Right ventricle myocardium superior (tissue), 1 donor: ENCODE data around the gene TDP1. TPM values are rescaled to one million over a fixed set of nuclear protein-coding genes. Genes with fewer than 3 reads are reported as not detected.

Experiments used
- ATAC-seq: fragments of 200-7000 bp; cut with Tn5 transposase; one replicate; pipeline ENCODE4 v1.9.1; 2020; ENCODE audit warnings: mild to moderate bottlenecking; ENCODE audit not compliant: poor library complexity
- DNase-seq: peaks from one replicate; pipeline ENCODE4 v3.0.0-alpha.2; 2020
- intact Hi-C: fragments of 100-400 bp; cut with DNase I; formaldehyde crosslinking; loops from one replicate; pipeline ENCODE4 v1.11.2; 2022
- total RNA-seq: library from RNA; stranded (reverse); fragmentation: NEBNext Ultra II Directional; extraction: Animal tissue kit (Norgen Biotek cat#: 25700); gene quantifications from one replicate; pipeline ENCODE4 v1.2.1, GENCODE V29; 2021
- donor health status: DM: no; HTN: yes; CAD: no; lungs with severe emphysema.

Gene TDP1
- total RNA-seq, 1 donor from 2014 or later: 2.8 TPM

DNA sequence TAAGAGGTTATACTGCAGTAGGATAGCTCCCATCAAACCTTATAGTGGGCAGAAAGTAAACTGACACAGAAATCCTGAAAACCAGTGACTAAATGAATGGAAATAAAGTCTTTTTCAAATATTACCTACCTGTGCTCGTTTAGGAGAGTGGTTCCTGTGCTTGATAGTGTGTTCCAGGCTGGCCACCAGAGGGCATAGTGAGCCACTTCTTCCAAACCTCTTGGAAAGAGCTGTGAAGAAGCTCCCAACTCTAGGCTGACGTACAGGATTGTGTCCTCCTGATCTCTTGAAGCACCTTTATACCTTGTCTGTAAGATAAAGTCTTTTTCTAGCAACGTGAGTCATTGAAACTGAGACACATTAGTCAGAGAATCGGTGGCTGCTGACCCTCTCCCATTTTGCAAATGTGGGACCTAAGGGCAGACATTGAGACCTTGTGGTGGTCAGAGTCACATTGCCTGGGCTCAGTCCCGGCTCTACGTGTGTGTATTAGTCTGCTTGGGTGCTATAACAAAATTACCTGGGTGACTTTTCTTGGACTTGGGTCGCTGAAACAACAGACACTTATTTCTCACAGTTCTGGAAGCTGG is 17.6 kb downstream of the TDP1 start:
- DNase-seq: peak; percentile 71
- intact Hi-C loops: loop anchor here (2.0 kb wide), 1 partner anchor 261 kb away; no protein-coding TSS in a partner anchor
- peak; percentile 93 for ATAC-seq

DNA sequence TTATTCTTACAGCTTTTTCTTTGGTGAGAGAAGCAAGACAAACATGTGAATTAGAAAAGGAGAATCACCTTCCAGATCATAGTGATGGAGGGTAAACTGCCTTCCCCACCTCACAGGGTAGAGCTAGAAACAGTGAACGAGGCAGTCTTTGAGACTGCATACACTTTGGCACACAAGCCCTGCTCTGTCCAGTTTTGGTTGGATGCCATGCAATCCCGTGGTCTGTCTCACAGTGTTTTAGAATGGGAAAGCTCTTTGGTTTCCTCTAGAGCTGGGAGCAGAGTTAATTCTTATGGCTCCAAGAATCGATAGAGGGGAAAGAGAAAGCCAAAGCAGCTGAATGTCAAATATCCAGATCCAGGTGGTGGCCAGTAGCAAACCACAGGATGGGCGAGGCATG is 21.9 kb downstream of the TDP1 start:
- intact Hi-C loops: no loop called here
- ATAC-seq: no peak
- no peak for DNase-seq

DNA sequence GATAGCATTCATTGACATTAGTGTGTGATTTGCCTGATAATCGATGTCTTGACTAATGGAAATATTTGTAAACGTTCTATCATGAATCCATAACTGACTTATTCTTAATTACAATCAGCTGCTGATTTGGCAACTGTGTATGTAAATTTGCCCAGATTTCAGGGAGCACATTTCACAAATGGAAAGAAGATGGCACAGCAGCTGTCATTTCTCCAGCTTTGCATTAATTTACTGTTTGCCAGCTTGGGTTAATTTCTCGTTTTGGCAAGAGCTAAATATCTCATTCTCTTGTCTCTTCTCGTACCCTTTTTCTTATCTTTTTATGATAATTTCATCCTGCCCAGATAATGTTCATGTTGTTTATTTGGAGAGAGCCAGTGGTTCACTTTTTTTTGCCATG is 22.9 kb downstream of the TDP1 start:
- intact Hi-C loops: no loop called here
- DNase-seq (no peak), ATAC-seq (no peak)

DNA sequence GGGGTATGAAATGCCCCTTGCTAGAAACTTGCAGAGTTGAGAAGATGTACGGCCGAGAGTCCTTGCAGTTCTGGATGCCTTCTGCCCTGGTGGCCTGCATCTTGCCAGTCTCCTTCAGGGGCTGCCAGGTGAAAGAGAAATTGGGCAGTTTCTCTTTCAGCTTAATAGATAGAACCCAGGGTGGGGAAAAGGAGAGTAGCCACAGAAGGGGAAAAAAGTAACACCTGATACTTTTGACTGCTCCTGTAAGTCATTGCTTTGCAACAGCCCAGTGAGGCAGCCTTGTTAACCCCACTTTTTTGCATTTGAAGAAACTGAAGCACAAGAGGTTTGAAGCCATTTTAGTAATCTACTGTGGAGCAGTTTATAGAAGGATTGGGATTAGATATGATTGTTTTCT is 27.6 kb downstream of the TDP1 start:
- ATAC-seq (no peak), DNase-seq (no peak)
- intact Hi-C loops: no loop called here

DNA sequence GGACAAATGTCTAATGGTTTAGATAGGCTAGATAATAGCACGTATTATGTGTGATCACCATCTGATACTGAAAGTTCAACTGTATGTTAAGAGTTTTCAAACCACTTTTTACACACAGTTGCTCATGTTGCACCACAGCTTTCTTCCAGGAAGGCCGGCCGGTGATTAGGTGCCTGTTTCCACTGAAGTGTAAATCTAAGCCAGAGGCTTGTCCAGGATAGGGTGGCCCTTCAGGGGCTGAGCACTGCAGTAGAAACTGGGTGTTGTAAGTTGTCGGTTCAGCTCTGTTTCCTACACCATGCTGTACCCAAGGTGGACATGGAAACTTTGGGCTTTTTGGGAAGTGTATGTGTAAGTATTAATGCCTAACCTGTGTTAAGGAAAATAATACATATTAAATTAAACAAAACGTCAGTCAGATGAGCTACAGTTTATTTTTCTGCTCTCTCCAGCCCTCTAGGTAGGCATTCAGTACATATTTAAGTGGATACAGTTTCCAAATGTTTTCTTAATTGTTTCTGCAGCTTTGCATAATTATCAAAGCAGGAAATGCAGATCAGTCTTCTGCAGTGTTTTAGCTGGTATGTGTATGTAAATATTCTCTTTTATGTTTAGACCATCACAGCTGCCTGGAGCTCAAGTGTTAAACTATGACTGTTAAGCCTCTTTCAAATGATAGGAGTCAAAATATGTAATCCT is 30.9 kb downstream of the TDP1 start:
- no peak for ATAC-seq
- intact Hi-C loops: no loop called here
- DNase-seq: no peak

DNA sequence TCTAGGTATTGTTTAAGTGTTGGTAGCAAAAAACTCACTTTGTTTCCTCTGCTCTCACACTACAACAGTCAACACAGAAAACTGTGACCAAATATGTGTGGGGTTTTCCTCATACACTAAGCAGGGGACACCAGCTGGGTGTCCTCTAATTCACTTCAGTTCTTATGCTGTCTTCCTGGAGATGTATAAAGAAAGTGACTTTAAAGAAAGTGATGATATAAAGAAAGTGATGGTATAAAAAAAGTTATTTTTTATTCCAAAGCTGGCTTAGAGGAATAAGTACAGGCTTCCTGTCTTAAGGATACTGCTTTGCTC is 31.4 kb downstream of the TDP1 start:
- DNase-seq (no peak), ATAC-seq (no peak)
- intact Hi-C loops: no loop called here

DNA sequence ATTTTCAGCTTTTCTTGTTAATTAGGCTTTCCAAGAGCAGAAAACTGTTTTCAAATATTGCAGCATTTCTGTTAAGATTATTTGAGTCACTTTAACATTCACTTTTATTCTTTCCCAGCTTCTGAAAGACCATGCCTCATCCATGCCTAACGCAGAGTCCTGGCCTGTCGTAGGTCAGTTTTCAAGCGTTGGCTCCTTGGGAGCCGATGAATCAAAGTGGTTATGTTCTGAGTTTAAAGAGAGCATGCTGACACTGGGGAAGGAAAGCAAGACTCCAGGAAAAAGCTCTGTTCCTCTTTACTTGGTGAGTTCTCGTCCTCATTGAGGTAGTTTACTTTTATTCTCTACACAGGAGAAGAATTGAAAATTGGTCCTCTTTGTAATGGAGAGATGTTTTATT is 33.1 kb downstream of the TDP1 start:
- intact Hi-C loops: no loop called here
- DNase-seq (no peak), ATAC-seq (no peak)

DNA sequence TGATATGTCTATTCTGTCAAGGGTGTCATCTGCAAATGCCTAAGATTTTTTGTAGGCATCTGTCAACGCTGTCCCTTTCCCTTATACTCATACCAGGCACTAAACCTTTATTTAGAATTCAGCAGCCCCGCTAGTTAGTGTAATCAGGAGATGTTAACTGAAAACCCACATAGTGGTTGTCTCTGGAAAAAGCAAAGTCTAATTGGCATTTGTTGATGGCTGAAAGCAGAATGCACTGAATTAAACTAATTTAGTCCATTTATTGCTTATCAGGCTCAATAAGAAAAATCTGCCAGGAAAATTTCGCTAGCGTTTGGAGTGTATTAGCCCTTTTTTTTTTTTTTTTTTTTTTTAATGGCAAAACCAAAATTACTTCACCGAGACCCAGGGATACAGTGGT is 34.5 kb downstream of the TDP1 start:
- intact Hi-C loops: no loop called here
- no peak for DNase-seq
- no peak for ATAC-seq

DNA sequence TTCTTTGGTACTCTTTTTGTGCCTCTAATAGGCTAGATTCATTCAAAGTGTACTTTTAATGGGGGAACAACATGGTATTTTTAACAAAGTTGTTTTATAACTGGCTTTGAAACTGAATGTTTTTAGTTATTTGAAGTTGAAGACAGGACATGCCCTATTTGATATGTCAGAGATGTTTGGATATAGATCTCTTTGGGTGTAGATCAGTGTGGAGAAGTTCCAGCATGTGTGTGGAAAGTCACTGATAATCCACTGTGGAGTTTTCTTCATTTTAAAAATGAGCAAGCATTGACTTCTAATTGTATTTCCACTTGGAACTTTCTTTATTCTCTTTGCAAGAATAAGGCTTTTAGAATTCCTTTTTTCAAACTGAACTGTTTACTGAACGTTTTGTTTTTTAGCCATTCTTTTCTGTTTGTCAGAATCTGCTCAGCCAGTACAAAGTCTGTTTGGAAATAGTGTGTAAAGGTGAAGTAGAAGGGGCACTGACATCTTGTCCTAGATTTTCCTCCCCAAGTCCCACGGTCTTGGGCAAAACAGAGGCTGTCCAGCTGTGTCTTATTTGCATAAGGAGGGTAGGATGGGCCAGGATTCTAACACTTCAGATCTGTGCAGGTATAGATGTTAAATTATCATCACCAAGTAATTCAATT is 35.0 kb downstream of the TDP1 start:
- DNase-seq (no peak), ATAC-seq (no peak)
- intact Hi-C loops: no loop called here

DNA sequence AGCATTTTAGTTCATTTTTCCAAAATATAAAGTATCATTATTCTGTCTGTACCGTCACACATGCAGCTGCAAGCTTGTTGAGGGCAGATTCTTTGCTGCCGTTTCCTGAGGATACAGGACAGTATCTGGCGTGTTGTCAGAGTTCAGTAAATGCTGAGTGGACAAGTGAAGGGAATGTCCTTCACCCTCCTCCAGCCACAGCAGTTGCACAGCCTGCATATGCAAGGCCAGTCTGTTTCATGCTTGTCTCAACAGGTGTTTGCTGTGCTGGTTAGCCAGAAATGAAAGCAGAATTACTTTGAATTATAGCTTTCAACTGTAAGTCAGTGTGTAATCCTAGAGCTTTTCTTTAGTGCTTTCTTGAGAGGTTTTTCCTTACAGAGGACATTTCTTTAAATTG is 36.5 kb downstream of the TDP1 start:
- intact Hi-C loops: no loop called here

DNA sequence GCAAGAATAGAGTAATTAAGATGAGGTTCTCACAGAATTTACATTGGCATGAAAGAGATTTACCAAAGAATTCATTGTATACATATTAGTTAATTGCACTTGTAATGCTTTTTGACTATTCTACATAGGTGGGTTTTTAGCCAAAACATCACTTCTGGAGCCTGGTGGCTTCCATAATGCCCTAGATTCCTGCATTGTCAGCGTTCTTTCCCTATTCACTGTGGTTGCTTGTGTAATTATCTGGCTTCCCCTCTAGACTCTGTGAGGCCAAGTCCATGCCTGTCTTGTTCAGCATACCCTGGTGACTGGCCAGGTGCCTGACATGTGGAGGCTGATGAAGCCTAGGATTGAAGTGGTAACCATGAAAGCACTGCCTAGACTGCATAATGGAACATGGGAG is 41.2 kb downstream of the TDP1 start:
- no peak for ATAC-seq
- intact Hi-C loops: no loop called here
- no peak for DNase-seq

More for the DNA sequence above, 36.5 kb downstream of the TDP1 start:
- no peak for DNase-seq
- no peak for ATAC-seq

DNA sequence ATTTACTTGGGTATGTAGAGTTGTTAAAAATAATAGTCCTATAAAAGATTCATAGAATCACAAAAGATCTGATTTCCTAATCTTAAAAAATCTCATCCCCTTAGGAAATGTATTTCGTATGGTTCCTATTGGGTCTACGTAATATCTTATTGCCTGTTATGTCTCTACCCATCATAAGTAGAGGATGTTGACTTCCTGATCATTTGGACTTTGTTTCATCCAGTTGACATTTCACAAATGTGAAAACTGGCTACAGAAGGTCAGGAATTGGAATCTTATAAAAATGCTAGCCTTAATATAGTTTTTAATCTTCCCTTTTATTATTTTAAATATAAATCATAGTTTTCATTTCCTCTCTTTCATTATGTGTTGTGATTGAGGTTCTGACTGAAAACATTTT is 45.2 kb downstream of the TDP1 start:
- DNase-seq (no peak), ATAC-seq (no peak)
- intact Hi-C loops: no loop called here

DNA sequence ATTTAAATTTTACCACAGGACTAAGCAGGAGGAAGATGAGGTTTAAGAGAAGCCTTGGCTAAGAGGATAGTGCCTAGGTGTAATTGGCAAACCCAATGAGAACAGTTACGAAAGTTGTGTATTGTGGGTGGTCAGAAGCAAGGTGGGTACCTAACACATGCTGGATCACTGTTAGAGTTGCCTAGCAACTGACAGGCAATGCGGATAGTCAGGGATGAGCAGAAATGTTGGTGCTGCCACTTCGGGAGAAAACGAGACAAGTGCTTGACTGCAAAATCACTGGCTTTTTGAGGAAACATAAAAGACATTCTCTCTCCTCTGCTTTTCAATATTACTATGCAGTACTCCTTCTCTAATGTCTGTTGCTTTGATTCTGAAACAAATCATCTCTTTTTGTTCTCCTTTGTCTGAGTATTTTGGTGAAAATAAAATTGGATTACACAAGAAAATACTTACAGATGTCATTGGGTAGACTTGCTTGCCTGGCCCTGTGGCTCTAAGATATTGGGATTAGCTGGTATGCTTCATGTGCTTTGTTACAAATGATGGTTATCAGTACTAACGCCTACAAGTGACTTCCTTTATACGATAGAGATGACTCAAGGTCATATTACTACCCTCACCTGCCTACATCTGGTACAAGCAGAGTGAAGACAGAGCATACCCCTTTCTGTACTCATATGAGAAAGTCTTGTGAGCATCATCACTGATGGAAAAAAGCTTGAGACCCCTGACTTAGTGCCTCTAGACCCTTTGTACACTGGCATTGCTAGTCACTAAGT is 48.0 kb downstream of the TDP1 start:
- DNase-seq (no peak), ATAC-seq (no peak)
- intact Hi-C loops: no loop called here

DNA sequence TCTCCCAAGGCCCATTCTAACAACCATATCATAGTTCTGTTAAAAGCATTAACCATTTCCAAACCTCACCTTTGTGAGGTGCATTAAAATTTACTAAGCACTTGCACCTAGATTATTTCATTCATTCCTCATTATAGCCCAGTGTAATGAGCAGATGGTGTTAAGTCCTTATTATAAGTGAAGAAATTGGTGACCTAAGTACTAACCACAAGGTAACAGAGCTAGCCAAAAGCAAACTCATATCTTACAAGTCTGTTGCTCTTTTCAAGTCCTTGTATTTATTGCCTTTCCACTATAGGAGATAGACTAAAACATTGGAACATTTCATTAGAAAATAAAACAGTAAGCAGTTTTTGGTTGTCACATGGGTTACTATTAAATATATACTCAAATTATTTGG is 49.7 kb downstream of the TDP1 start:
- intact Hi-C loops: no loop called here
- ATAC-seq: no peak
- DNase-seq: no peak

DNA sequence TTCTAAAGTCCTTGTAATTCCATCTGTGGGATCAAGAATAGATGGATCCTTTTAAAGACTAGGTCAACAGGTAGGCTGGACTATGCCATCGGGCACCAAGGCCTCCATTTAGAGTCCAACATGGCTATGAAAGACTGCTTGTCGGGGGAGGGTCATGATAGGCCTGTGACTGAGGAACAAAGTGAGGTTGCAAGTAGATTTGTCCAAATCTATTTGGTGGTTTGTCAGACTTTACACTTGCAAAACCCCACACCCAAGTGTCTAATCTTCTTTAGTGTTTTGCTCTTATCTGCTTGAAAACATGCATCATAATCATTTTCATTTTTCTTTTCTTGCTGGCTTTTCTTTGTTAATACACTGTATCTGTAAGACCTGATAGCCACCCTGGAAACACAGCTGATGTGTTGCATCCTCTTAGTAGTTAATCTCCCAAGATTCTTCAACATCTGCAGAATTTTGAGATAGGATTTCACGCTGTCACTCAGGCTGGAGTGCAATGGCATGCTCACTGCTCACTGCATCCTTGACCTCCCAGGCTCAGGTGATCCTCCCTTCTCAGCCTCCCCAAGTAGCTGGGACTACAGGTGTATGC is 50.3 kb downstream of the TDP1 start:
- ATAC-seq (no peak), DNase-seq (no peak)
- intact Hi-C loops: no loop called here

DNA sequence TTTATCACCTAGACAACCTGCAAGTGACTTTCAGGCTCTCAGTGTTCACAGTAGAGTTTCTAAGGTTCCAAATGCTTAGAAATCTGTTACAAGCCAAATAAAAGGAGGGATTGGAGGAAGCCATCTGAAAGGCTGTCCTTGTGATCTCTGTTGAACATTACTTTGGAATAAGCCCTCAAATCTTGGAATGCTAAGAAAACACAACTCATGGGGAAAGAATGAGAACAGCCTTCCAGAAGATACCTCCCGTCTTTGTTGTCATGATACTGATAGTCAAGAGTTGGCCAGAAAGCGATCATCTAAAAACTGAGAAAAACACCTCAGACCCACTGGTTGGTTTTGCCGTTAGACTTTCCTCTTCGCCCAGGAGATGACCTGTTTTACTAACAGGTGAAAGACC is 61.6 kb downstream of the TDP1 start:
- ATAC-seq: no peak
- no peak for DNase-seq
- intact Hi-C loops: no loop called here

DNA sequence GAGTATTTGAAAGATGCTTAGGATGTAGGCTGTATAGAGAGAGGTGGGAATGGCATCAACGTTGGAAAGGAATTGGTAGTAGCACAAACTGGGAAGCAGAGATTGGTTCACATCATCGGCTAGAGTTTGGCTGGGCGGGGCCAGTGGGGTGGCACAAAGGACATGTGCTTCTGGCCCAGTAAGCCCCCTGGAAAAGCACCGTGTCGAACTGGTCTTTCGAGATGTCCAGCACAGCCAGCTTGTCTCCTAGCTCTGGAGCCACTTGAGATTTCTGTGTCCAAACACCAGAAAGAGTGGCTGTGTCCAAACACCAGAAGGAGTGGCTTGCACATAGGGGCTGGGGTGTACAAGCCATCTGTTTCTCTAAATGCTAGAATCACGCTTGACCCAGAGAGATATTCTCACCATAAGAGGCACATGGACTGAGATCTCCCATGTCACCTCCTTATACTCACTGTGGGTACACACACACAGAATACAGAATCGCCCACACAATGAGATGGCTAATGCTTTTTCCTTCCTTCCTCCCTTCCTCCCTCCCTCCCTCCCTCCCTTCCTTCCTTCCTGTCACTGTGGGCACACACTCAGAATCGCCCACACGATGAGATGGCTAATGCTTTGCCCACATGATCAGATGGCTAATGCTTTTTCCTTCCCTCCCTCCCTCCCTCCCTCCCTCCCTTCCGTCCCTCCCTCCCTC is 64.2 kb downstream of the TDP1 start:
- intact Hi-C loops: no loop called here
- no peak for DNase-seq

DNA sequence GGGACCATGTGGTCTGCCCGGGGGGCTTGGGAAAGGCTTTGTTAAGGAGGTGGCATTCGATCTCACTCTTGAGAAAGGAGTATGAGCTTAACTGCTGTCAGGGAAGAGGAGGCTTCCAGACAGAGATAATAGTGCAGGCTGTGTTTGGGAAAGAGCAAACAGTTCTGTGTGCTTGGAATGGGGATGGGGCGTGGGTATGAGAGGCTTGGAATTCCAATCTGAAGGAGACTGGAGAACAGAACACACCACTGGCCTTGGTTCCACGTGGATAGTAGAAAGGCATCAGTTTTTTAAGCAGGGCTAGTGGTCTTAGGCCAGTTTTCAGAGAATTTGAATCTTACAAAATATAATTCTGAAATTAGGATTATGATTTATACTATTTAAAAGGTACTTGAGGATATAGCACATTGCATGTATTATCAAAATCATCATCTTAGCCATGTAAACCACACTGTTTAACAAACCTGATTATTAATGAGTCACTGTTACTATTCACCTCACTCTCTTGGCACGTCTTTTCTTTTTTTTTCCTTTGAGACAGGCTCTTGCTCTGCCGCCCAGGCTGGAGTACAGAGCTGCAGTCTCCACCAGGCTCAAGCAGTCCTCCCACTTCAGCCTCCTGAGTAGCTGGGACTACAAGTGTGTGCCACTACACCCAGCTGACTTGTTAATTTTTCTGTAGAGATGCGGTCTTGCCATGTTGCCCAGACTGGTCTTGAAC is 67.6 kb downstream of the TDP1 start:
- no peak for DNase-seq
- intact Hi-C loops: no loop called here
- ATAC-seq: no peak

More for the DNA sequence above, 64.2 kb downstream of the TDP1 start:
- no peak for ATAC-seq
